Fibroblast of the aortic adventitia (primary cell): ENCODE results near the gene ITGA8. TPM values are rescaled to one million over a fixed set of nuclear protein-coding genes. Genes with fewer than 3 reads are reported as not detected.

ENCODE experiments used
- DNase-seq: peaks from one replicate; pipeline ENCODE4 v3.0.0-alpha.2; 2010; ENCODE audit warnings: low read depth
- H3K4me3 ChIP-seq: 2 replicates; pipeline ENCODE4 v1.5.1; 2011; ENCODE audit warnings: low read depth, mild to moderate bottlenecking, control low read depth, low read length, moderate library complexity
- total RNA-seq: library from RNA; depleted of rRNA; stranded (reverse); fragments of >200 nt; gene quantifications from 2 replicates; pipeline ENCODE4 v1.2.3, GENCODE V29; 2012; ENCODE audit warnings: low replicate concordance
- TF ChIP-seq, protein P1 (sequence below): IDR thresholded peaks from 2 replicates; pipeline ENCODE4 v1.5.1; 2011; ENCODE audit warnings: mild to moderate bottlenecking, low read length, control low read depth, inconsistent platforms; ENCODE audit not compliant: insufficient read depth

ITGA8 gene
- total RNA-seq, 1 donor: 38.5 TPM

- TF ChIP-seq, protein P1, sequence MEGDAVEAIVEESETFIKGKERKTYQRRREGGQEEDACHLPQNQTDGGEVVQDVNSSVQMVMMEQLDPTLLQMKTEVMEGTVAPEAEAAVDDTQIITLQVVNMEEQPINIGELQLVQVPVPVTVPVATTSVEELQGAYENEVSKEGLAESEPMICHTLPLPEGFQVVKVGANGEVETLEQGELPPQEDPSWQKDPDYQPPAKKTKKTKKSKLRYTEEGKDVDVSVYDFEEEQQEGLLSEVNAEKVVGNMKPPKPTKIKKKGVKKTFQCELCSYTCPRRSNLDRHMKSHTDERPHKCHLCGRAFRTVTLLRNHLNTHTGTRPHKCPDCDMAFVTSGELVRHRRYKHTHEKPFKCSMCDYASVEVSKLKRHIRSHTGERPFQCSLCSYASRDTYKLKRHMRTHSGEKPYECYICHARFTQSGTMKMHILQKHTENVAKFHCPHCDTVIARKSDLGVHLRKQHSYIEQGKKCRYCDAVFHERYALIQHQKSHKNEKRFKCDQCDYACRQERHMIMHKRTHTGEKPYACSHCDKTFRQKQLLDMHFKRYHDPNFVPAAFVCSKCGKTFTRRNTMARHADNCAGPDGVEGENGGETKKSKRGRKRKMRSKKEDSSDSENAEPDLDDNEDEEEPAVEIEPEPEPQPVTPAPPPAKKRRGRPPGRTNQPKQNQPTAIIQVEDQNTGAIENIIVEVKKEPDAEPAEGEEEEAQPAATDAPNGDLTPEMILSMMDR: no peak
- no peak for DNase-seq
- H3K4me3 ChIP-seq: no peak overlapping the region
These were observed 17.9 kb upstream of the ITGA8 start for GRCh38 chr10:15737656-15738055.

- TF ChIP-seq, protein P1: no peak
- no peak overlapping the region for H3K4me3 ChIP-seq
- peak; percentile 38 for DNase-seq
These were observed 16.0 kb upstream of the ITGA8 start for GRCh38 chr10:15735763-15736162.

- TF ChIP-seq, protein P1: no peak
- no peak for DNase-seq
- no peak overlapping the region for H3K4me3 ChIP-seq
These were observed 10.6 kb upstream of the ITGA8 start for GRCh38 chr10:15730341-15730740.

GRCh38 chr10:15729890-15730289, 10.2 kb upstream of the ITGA8 start:
- TF ChIP-seq, protein P1: no peak
- H3K4me3 ChIP-seq: no peak overlapping the region
- DNase-seq: no peak

- TF ChIP-seq, protein P1: no peak
- H3K4me3 ChIP-seq: no peak overlapping the region
- no peak for DNase-seq
These were observed 6.3 kb upstream of the ITGA8 start for GRCh38 chr10:15726042-15726441.

DNA sequence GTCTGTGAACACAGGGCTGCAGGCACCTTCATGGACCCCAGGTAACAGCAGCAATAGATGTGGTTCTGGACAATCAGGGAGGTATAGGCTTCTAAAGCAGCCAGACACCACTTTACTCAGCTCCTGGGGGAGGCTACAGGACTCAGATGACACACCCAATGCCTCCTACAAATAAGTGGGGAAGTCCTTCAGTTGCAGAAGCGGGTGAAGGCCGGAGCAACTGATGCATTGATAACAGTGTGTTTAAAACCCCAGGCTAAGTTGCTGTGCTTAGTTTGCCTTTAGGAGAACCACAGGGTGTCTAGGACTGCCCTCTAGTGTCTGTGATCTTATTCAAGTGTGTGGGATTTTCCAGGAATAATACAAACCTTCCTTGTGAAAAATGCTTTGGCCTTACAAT, 5.9 kb upstream of the ITGA8 start:
- no peak overlapping the region for H3K4me3 ChIP-seq
- TF ChIP-seq, protein P1: peak; percentile 77
- DNase-seq: peak; percentile 84

- no peak overlapping the region for H3K4me3 ChIP-seq
- TF ChIP-seq, protein P1: no peak
- DNase-seq: no peak
These were observed 5.0 kb upstream of the ITGA8 start for GRCh38 chr10:15724683-15725082.
